ENCODE results near the gene PRRT1B.

The PRRT1B gene

DNA sequence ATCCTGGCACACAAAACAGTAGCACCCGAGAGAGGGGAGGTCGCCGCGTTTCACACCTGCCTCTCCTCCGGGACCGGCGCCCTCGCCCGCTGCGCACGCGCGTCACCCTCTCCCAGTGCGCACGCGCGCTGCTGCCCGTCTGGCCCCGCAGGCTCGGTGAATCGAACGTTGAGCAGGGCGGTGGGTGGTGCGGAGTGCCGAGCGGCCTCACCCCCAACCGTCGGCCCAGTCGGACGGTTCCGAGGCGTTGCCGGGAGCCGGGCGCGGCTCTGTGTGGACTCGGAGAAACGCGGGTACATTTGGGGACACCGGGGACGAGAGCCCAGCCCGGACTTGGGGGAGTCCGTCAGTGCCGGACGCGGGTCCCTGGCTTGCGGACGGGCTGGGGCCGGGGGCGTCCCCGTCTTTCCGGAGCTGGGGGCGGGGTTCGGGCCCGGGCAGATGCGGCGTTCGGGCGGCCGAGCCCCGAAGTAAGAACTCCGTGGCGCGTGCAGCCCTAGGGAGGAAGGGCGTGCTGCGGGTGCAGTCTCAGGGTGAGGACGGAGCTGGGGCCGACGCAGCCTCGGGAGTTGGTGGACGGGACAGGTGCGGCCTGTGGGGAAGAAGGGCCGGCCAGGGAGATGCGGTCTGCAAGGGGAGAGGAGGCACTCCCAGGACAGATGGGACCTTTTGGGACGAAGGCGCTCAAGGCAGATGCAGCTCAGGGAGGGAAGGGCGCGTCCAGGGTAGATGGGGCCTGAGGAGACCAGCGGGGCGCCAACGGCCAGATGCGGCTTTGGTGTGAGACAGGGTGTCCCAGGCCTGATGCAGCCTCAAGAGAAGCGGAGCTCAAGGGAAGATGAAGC, 42.3 kb upstream of the PRRT1B start, which contains the start of gene POMT1:
Gene POMT1, plus strand, starts transcription at position 138 of the 845 bp plus-strand sequence. CDS start 1,301 bp downstream, outside the sequence.
- H3K9ac ChIP-seq (ENCODE audit: low read length) = peak within 1 kb of the TSS; percentile 89
- peak within 1 kb of the TSS; percentile 84 for H3K4me2 ChIP-seq (ENCODE audit: low read depth, low read length, poor library complexity, severe bottlenecking)
- no peaks in the 10 kb centered on the region for H4K20me1 ChIP-seq (ENCODE audit: low read depth, low read length)
- no peaks in the 10 kb centered on the region for H3K36me3 ChIP-seq (ENCODE audit: low read length)
- H3K79me2 ChIP-seq (ENCODE audit: insufficient read depth, low read length) = peaks cover 6% of the 10 kb centered on the region
- peak within 1 kb of the TSS; percentile 86 for H2AFZ ChIP-seq (ENCODE audit: low read depth, low read length, severe bottlenecking)
- no peak for TF ChIP-seq CTCF (IDR thresholded peaks at IDR 0.05; ENCODE audit: insufficient read depth, low read length, poor library complexity, severe bottlenecking)
- TF ChIP-seq EZH2phosphoT487 (conservative IDR thresholded peaks at IDR 0.05; ENCODE audit: low read length) = no peak
- H3K27ac ChIP-seq (ENCODE audit: low read depth, low read length) = peak within 1 kb of the TSS; percentile 49
- H3F3A ChIP-seq (ENCODE audit: insufficient read depth) = peaks cover 22% of the 10 kb centered on the region
- H3K27me3 ChIP-seq (ENCODE audit: low read length) = no peaks in the 10 kb centered on the region
- H3K9me3 ChIP-seq (ENCODE audit: insufficient read depth, low read length) = no peaks in the 10 kb centered on the region
- peak within 1 kb of the TSS; percentile 84 for H3K4me3 ChIP-seq (ENCODE audit: insufficient read depth, low read length, poor library complexity, severe bottlenecking)
- H3K9me2 ChIP-seq (replicated peaks; ENCODE audit: insufficient read depth, low read length) = no peaks in the 10 kb centered on the region

DNA sequence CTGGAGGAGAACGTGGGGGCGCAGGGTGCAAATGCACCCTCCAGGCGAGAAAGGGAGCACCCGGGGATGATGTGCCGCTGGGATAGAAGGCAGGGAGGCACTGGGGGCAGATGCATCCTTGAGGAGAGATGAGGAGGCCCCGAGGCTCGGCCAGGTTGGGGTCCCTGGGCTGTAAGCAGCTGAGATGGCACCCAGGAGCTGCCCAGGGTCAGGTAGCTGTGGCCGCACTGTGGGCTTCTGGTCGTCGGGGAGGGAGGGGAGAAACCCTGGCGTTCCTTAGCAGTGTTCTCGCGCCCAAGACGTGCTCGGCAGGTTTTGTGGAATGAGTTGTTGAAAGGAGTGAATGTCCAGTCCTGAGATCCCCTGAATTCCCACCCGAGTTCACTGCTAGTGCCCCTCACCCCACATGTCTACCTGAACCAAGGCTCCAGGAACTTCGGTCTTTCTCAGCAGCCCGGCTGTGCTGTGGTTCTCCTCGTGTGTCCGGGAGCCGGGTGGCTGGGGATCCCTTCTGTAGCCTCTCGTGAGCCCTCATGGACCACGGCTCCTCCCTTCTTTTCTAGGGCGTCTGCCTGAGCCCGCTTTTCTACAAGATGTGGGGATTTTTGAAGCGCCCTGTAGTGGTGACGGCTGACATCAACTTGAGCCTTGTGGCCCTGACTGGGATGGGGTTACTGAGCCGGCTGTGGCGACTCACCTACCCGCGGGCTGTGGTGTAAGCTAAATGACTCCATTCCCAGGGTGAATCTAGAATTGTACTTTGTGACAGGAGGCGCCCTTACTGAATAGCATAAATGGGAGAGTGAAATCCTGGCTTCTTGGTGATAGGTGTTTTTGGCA, 41.5 kb upstream of the PRRT1B start:
- Histone ChIP-seq H3K27ac (ENCODE audit: low read depth, low read length) (no peak overlapping the region), H3F3A (ENCODE audit: insufficient read depth) (peaks cover 19% of the 10 kb centered on the region), H4K20me1 (ENCODE audit: low read depth, low read length) (no peaks in the 10 kb centered on the region), H3K27me3 (ENCODE audit: low read length) (no peaks in the 10 kb centered on the region), H3K36me3 (ENCODE audit: low read length) (no peaks in the 10 kb centered on the region), H3K4me2 (ENCODE audit: low read depth, low read length, poor library complexity, severe bottlenecking) (peak overlapping the region; percentile 84), H3K4me3 (ENCODE audit: insufficient read depth, low read length, poor library complexity, severe bottlenecking) (peak overlapping the region; percentile 84), H3K9ac (ENCODE audit: low read length) (peak overlapping the region; percentile 89), H3K9me3 (ENCODE audit: insufficient read depth, low read length) (no peaks in the 10 kb centered on the region), H2AFZ (ENCODE audit: low read depth, low read length, severe bottlenecking) (peak overlapping the region; percentile 86), H3K79me2 (ENCODE audit: insufficient read depth, low read length) (peaks cover 6% of the 10 kb centered on the region), H3K9me2 (replicated peaks; ENCODE audit: insufficient read depth, low read length) (no peaks in the 10 kb centered on the region)
- TF ChIP-seq EZH2phosphoT487 (conservative IDR thresholded peaks at IDR 0.05; ENCODE audit: low read length) (no peak), CTCF (IDR thresholded peaks at IDR 0.05; ENCODE audit: insufficient read depth, low read length, poor library complexity, severe bottlenecking) (no peak)

GRCh38 chr9:131505012-131505411, 40.3 kb upstream of the PRRT1B start:
- no peak overlapping the region for H3K4me3 ChIP-seq (ENCODE audit: insufficient read depth, low read length, poor library complexity, severe bottlenecking)
- H3K27ac ChIP-seq (ENCODE audit: low read depth, low read length) = no peak overlapping the region
- H2AFZ ChIP-seq (ENCODE audit: low read depth, low read length, severe bottlenecking) = no peak overlapping the region
- no peak overlapping the region for H3K9ac ChIP-seq (ENCODE audit: low read length)
- peaks cover 6% of the 10 kb centered on the region for H3K79me2 ChIP-seq (ENCODE audit: insufficient read depth, low read length)
- no peaks in the 10 kb centered on the region for H3K9me3 ChIP-seq (ENCODE audit: insufficient read depth, low read length)
- no peak for TF ChIP-seq EZH2phosphoT487 (conservative IDR thresholded peaks at IDR 0.05; ENCODE audit: low read length)
- no peak for TF ChIP-seq CTCF (IDR thresholded peaks at IDR 0.05; ENCODE audit: insufficient read depth, low read length, poor library complexity, severe bottlenecking)
- no peaks in the 10 kb centered on the region for H3K27me3 ChIP-seq (ENCODE audit: low read length)
- H3F3A ChIP-seq (ENCODE audit: insufficient read depth) = peaks cover 14% of the 10 kb centered on the region
- no peaks in the 10 kb centered on the region for H3K36me3 ChIP-seq (ENCODE audit: low read length)
- no peaks in the 10 kb centered on the region for H3K9me2 ChIP-seq (replicated peaks; ENCODE audit: insufficient read depth, low read length)
- no peaks in the 10 kb centered on the region for H4K20me1 ChIP-seq (ENCODE audit: low read depth, low read length)
- no peak overlapping the region for H3K4me2 ChIP-seq (ENCODE audit: low read depth, low read length, poor library complexity, severe bottlenecking)
